DOHH2 (cell line): ENCODE results near the gene GOLM1.

Source experiments
- EZH2phosphoT487 ChIP-seq: fragments of 200-600 bp; sonication (generic); IDR thresholded peaks from 2 replicates; pipeline ENCODE4 v1.6.1; 2017; ENCODE audit warnings: borderline replicate concordance, mild to moderate bottlenecking, antibody characterized with exemption, low read length, moderate library complexity, mixed read lengths
- TF ChIP-seq, protein P1 (sequence below): fragments of 200-600 bp; sonication (generic); IDR thresholded peaks from one replicate; pipeline ENCODE4 v1.5.1; 2014; ENCODE audit warnings: antibody characterized with exemption, mild to moderate bottlenecking, low read depth, low read length; ENCODE audit not compliant: poor library complexity, severe bottlenecking

GRCh38 chr9:86064220-86064619, 35.1 kb downstream of the GOLM1 start:
- TF ChIP-seq, protein P1, sequence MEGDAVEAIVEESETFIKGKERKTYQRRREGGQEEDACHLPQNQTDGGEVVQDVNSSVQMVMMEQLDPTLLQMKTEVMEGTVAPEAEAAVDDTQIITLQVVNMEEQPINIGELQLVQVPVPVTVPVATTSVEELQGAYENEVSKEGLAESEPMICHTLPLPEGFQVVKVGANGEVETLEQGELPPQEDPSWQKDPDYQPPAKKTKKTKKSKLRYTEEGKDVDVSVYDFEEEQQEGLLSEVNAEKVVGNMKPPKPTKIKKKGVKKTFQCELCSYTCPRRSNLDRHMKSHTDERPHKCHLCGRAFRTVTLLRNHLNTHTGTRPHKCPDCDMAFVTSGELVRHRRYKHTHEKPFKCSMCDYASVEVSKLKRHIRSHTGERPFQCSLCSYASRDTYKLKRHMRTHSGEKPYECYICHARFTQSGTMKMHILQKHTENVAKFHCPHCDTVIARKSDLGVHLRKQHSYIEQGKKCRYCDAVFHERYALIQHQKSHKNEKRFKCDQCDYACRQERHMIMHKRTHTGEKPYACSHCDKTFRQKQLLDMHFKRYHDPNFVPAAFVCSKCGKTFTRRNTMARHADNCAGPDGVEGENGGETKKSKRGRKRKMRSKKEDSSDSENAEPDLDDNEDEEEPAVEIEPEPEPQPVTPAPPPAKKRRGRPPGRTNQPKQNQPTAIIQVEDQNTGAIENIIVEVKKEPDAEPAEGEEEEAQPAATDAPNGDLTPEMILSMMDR, result no peak
- TF ChIP-seq EZH2phosphoT487, result no peak
